ENCODE measurements around the gene GADD45A. TPM values are rescaled to one million over a fixed set of nuclear protein-coding genes. Genes with fewer than 3 reads are reported as not detected.

GADD45A gene
- total and polyA plus RNA-seq, 3 donors from 2014 or later = 14.9 to 47.0 (median 29.8) TPM

GRCh38 chr1:67672260-67672803 is 12.7 kb upstream of the GADD45A start:
- Histone ChIP-seq H3K9me3 (no peaks in the 10 kb centered on the region), H3K27me3 (no peaks in the 10 kb centered on the region), H3K4me1 (no peaks in the 10 kb centered on the region), H3K4me3 (no peak overlapping the region), H3K36me3 (ENCODE audit: low read depth, missing control alignments) (no peaks in the 10 kb centered on the region), H3K27ac (no peak overlapping the region)
- no peak for DNase-seq
- intact Hi-C loops (cut with DNase I; ENCODE audit: low total_unique reads) = no loop called here
- TF ChIP-seq POLR2A (IDR thresholded peaks at IDR 0.05) = no peak
- 94 to 96% methylated on average over 1 of the region's 1 CpG for WGBS, 2 donors

DNA sequence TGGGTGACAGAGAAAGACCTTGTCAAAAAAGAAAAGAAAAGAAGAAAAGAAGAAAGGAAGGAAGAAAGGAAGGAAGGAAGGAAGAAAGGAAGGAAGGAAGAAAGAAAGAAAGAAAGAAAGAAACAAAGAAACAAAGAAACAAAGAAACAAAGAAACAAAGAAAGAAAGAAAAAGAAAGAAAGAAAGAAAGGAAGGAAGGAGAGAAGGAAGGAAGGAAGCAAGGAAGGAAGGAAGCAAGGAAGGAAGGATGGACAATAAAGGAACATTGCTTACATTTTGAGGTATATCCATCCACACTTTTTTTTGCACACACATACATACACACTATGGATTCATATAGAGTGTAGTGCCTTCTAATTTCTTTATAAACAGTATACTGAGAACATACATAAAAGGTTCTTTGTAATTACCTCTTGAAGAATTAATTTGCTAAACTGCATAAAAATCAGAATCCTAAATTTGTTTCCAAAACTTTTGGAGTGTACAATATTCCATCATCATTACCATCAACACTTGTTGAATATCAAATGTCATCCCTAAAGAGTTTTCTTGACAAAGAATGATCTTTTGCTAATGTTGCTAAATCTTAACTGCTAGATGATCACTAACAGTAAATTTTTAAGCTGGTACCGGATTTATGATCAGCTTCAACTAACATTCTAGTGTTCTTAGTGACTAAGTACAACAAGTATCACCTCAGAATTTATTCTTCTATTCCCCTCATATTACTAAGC is 11.4 kb upstream of the GADD45A start:
- no peak for DNase-seq
- H3K36me3 ChIP-seq (ENCODE audit: low read depth, missing control alignments) = no peaks in the 10 kb centered on the region
- no peaks in the 10 kb centered on the region for H3K27me3 ChIP-seq
- TF ChIP-seq CTCF (IDR thresholded peaks at IDR 0.05) (no peak), POLR2A (IDR thresholded peaks at IDR 0.05) (no peak)
- WGBS, 2 donors = 96% methylated on average over 1 of the region's 1 CpG
- no peaks in the 10 kb centered on the region for H3K4me1 ChIP-seq
- intact Hi-C loops (cut with DNase I; ENCODE audit: low total_unique reads) = no loop called here
- H3K4me3 ChIP-seq = no peak overlapping the region
- no peak overlapping the region for H3K27ac ChIP-seq
- H3K9me3 ChIP-seq = no peaks in the 10 kb centered on the region

- Histone ChIP-seq H3K9me3 (no peaks in the 10 kb centered on the region), H3K4me1 (no peaks in the 10 kb centered on the region), H3K27ac (no peak overlapping the region), H3K4me3 (no peak overlapping the region), H3K36me3 (ENCODE audit: low read depth, missing control alignments) (no peaks in the 10 kb centered on the region), H3K27me3 (no peaks in the 10 kb centered on the region)
- no peak for DNase-seq
- 50 to 57% methylated on average over 4 of the region's 4 CpGs for WGBS, 2 donors
- TF ChIP-seq CTCF (IDR thresholded peaks at IDR 0.05) (no peak), POLR2A (IDR thresholded peaks at IDR 0.05) (no peak)
- intact Hi-C loops (cut with DNase I; ENCODE audit: low total_unique reads) = no loop called here
Measured at GRCh38 chr1:67674260-67675011, 10.6 kb upstream of the GADD45A start.

DNA sequence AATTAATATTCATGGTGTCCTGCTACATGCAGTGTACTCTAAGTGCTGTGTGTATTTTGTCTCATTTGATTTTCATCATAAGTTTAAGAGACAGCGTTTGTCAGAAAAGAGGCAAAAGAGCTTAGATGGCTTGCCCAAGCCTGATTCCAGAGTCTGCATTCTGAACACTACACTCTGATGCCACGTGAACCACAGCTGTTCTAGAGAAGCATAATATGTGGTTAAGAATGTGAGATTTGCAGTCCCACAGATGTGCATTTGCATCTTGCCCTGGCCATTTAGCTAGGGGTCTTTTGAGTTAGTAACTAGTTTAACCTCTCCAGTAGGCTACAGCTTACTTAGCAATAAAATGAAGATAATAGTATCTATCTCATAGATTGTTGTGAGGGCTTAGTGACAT is 9.2 kb upstream of the GADD45A start:
- no peak for DNase-seq
- TF ChIP-seq POLR2A (IDR thresholded peaks at IDR 0.05) = no peak
- no peak for TF ChIP-seq CTCF (IDR thresholded peaks at IDR 0.05)
- no peaks in the 10 kb centered on the region for H3K4me1 ChIP-seq
- H3K4me3 ChIP-seq = no peak overlapping the region
- WGBS, 2 donors = 85 to 91% methylated on average over 2 of the region's 2 CpGs
- no peak overlapping the region for H3K27ac ChIP-seq
- H3K27me3 ChIP-seq = no peaks in the 10 kb centered on the region
- H3K9me3 ChIP-seq = no peaks in the 10 kb centered on the region
- H3K36me3 ChIP-seq (ENCODE audit: low read depth, missing control alignments) = no peaks in the 10 kb centered on the region
- intact Hi-C loops (cut with DNase I; ENCODE audit: low total_unique reads) = no loop called here

DNA sequence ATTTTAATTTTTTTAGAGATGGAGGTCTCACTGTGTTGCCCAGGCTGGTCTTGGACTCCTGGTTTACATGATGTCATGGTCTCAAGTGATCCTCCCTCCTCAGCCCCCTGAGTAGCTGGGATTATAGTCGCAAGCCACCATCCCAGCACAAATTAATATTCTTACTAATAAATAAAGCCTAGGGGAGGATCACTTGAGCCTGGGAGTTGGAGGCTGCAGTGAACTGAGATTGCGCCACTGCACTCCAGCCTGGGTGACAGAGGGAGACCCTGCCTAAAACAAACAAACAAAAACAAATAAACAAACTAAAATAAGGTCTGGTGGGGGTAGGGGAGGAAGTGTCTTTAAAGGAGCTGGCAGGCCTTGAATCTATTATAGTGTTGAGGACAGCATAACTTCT is 8.7 kb upstream of the GADD45A start:
- Histone ChIP-seq H3K27ac (no peak overlapping the region), H3K4me1 (no peaks in the 10 kb centered on the region), H3K27me3 (no peaks in the 10 kb centered on the region), H3K9me3 (no peaks in the 10 kb centered on the region), H3K4me3 (no peak overlapping the region), H3K36me3 (ENCODE audit: low read depth, missing control alignments) (no peaks in the 10 kb centered on the region)
- WGBS, 2 donors = 87 to 92% methylated on average over 2 of the region's 2 CpGs
- intact Hi-C loops (cut with DNase I; ENCODE audit: low total_unique reads) = no loop called here
- TF ChIP-seq POLR2A (IDR thresholded peaks at IDR 0.05) (no peak), CTCF (IDR thresholded peaks at IDR 0.05) (no peak)
- no peak for DNase-seq

Measured in testis (tissue), 3 donors.